Measurements from ENCODE around the gene SIAH3.

DNA sequence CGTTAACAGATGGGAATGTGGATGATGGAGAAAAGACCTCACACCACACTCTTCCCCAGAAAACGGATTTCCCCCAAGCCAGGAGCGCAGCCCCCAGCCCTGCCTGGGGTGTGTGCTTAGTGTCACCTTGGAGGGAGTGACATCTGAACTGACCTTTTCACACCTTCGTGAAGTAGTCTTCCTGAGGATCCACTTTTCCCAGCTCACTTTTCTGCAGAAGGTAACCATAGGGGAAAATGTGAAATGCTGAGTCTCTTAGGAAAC lies 26.2 kb downstream of the SIAH3 start:
- TF ChIP-seq POLR2A (IDR thresholded peaks at IDR 0.05) (no peak), EP300 (IDR thresholded peaks at IDR 0.05) (no peak)

Measured in sigmoid colon (tissue), 4 donors.